ENCODE measurements around the gene SVIL. TPM values are rescaled to one million over a fixed set of nuclear protein-coding genes. Genes with fewer than 3 reads are reported as not detected.
A peak's percentile ranks its signal among the peaks of the same experiment; 100 is the strongest.
"Not testable (repeated sequence)": the region's sequence is repeated elsewhere in the genome, so short reads cannot be mapped to it uniquely, and the experiment has no call there.

SVIL gene
- total RNA-seq, 3 donors from 2014 or later, result 25.8 to 69.5 (median 60.6) TPM

GRCh38 chr10:29616542-29616941 lies 18.2 kb downstream of the SVIL start:
- intact Hi-C loops (cut with DNase I; ENCODE audit: low total_unique reads), result no loop called here
- DNase-seq (ENCODE audit: low spot score in 2 of 2), result peak in 1 of 2 donors; percentile 9
- Histone ChIP-seq H3K9me3 (no peaks in the 10 kb centered on the region), H3K36me3 (no peaks in the 10 kb centered on the region), H3K4me3 (no peak overlapping the region), H3K27me3 (no peaks in the 10 kb centered on the region), H3K4me1 (peaks cover 0 to 11% of the 10 kb centered on the region in 2 donors), H3K27ac (no peak overlapping the region)
- TF ChIP-seq POLR2AphosphoS5 (IDR thresholded peaks at IDR 0.05), result no peak
- TF ChIP-seq CTCF (IDR thresholded peaks at IDR 0.05), result no peak
- TF ChIP-seq POLR2A (IDR thresholded peaks at IDR 0.05), result no peak

GRCh38 chr10:29615195-29615594 lies 19.6 kb downstream of the SVIL start:
- H3K27me3 ChIP-seq, result no peaks in the 10 kb centered on the region
- DNase-seq (ENCODE audit: low spot score in 2 of 2), result no peak
- H3K27ac ChIP-seq, result no peak overlapping the region
- H3K36me3 ChIP-seq, result no peaks in the 10 kb centered on the region
- H3K4me3 ChIP-seq, result no peak overlapping the region
- intact Hi-C loops (cut with DNase I; ENCODE audit: low total_unique reads), result no loop called here
- TF ChIP-seq POLR2A (IDR thresholded peaks at IDR 0.05) (no peak), CTCF (IDR thresholded peaks at IDR 0.05) (no peak), POLR2AphosphoS5 (IDR thresholded peaks at IDR 0.05) (no peak)
- peaks cover 0 to 11% of the 10 kb centered on the region in 2 donors for H3K4me1 ChIP-seq
- H3K9me3 ChIP-seq, result no peaks in the 10 kb centered on the region

- not testable (repeated sequence) for H3K27ac ChIP-seq; DNase-seq (ENCODE audit: low spot score in 2 of 2)
- H3K4me1 ChIP-seq, result peaks cover 0 to 11% of the 10 kb centered on the region in 2 donors
Measured at GRCh38 chr10:29614289-29614688, 20.5 kb downstream of the SVIL start.

GRCh38 chr10:29613791-29614190 lies 21.0 kb downstream of the SVIL start:
- Histone ChIP-seq H3K4me1 (peaks cover 0 to 11% of the 10 kb centered on the region in 2 donors), H3K27ac (no peak overlapping the region), H3K9me3 (peaks cover 0 to 4% of the 10 kb centered on the region in 2 donors), H3K27me3 (no peaks in the 10 kb centered on the region), H3K4me3 (no peak overlapping the region), H3K36me3 (no peaks in the 10 kb centered on the region)
- no peak for DNase-seq (ENCODE audit: low spot score in 2 of 2)
- TF ChIP-seq CTCF (IDR thresholded peaks at IDR 0.05) (no peak), POLR2AphosphoS5 (IDR thresholded peaks at IDR 0.05) (no peak), POLR2A (IDR thresholded peaks at IDR 0.05) (no peak)
- intact Hi-C loops (cut with DNase I; ENCODE audit: low total_unique reads), result no loop called here

More at GRCh38 chr10:29614289-29614688, 20.5 kb downstream of the SVIL start:
- intact Hi-C loops (cut with DNase I; ENCODE audit: low total_unique reads); H3K27me3 ChIP-seq; H3K36me3 ChIP-seq; H3K4me3 ChIP-seq; H3K9me3 ChIP-seq: not testable (repeated sequence)

GRCh38 chr10:29613196-29613595 lies 21.6 kb downstream of the SVIL start:
- TF ChIP-seq POLR2AphosphoS5 (IDR thresholded peaks at IDR 0.05), result no peak
- TF ChIP-seq POLR2A (IDR thresholded peaks at IDR 0.05), result no peak
- no peak for TF ChIP-seq CTCF (IDR thresholded peaks at IDR 0.05)
- intact Hi-C loops (cut with DNase I; ENCODE audit: low total_unique reads), result no loop called here
- Histone ChIP-seq H3K9me3 (peaks cover 0 to 4% of the 10 kb centered on the region in 2 donors), H3K4me1 (peaks cover 0 to 6% of the 10 kb centered on the region in 2 donors), H3K27ac (no peak overlapping the region), H3K4me3 (no peak overlapping the region), H3K27me3 (no peaks in the 10 kb centered on the region), H3K36me3 (no peaks in the 10 kb centered on the region)
- peak in 1 of 2 donors; percentile 8 for DNase-seq (ENCODE audit: low spot score in 2 of 2)

GRCh38 chr10:29612657-29613056 lies 22.1 kb downstream of the SVIL start:
- H3K4me1 ChIP-seq, result peaks cover 0 to under 1% of the 10 kb centered on the region in 2 donors
- peak in 1 of 2 donors; percentile 14 for DNase-seq (ENCODE audit: low spot score in 2 of 2)
- H3K27ac ChIP-seq, result no peak overlapping the region
- H3K27me3 ChIP-seq, result no peaks in the 10 kb centered on the region
- no peak for TF ChIP-seq POLR2AphosphoS5 (IDR thresholded peaks at IDR 0.05)
- no peak for TF ChIP-seq POLR2A (IDR thresholded peaks at IDR 0.05)
- TF ChIP-seq CTCF (IDR thresholded peaks at IDR 0.05), result no peak
- intact Hi-C loops (cut with DNase I; ENCODE audit: low total_unique reads), result no loop called here
- peaks cover 0 to 4% of the 10 kb centered on the region in 2 donors for H3K9me3 ChIP-seq
- H3K4me3 ChIP-seq, result no peak overlapping the region
- H3K36me3 ChIP-seq, result no peaks in the 10 kb centered on the region
